ENCODE results near the gene C1D.

C1D gene

GRCh38 chr2:68040078-68040477 is 22.7 kb downstream of the C1D start:
- no peak for DNase-seq (ENCODE audit: low read depth)
- in situ Hi-C loops (cut with HindIII; ENCODE audit: low sequenced_read_pairs), result loop anchor here (25.0 kb wide), 1 partner anchor 1603 kb away; the partner anchor contains the start of gene MEIS1
- H3K4me3 ChIP-seq (ENCODE audit: low read depth, low read length), result no peak overlapping the region
- TF ChIP-seq CTCF (IDR thresholded peaks at IDR 0.05; ENCODE audit: low read depth, low read length, missing control alignments), result no peak

GRCh38 chr2:68039317-68039716 is 23.5 kb downstream of the C1D start:
- no peak for DNase-seq (ENCODE audit: low read depth)
- no peak overlapping the region for H3K4me3 ChIP-seq (ENCODE audit: low read depth, low read length)
- TF ChIP-seq CTCF (IDR thresholded peaks at IDR 0.05; ENCODE audit: low read depth, low read length, missing control alignments), result no peak
- in situ Hi-C loops (cut with HindIII; ENCODE audit: low sequenced_read_pairs), result loop anchor here (25.0 kb wide), 1 partner anchor 1602 kb away; the partner anchor contains the start of gene MEIS1

GRCh38 chr2:68032702-68033101 is 30.1 kb downstream of the C1D start:
- H3K4me3 ChIP-seq (ENCODE audit: low read depth, low read length), result no peak overlapping the region
- in situ Hi-C loops (cut with HindIII; ENCODE audit: low sequenced_read_pairs), result loop anchor here (5.0 to 25.0 kb wide), 2 partner anchors 190 to 1595 kb away; partner anchors contain the start of gene MEIS1
- TF ChIP-seq CTCF (IDR thresholded peaks at IDR 0.05; ENCODE audit: low read depth, low read length, missing control alignments), result no peak
- DNase-seq (ENCODE audit: low read depth), result no peak

GRCh38 chr2:68031542-68032160 is 31.2 kb downstream of the C1D start:
- DNase-seq (ENCODE audit: low read depth), result peak; percentile 59
- in situ Hi-C loops (cut with HindIII; ENCODE audit: low sequenced_read_pairs), result loop anchor here (5.0 to 25.0 kb wide), 2 partner anchors 189 to 1594 kb away; partner anchors contain the start of gene MEIS1
- peak; percentile 33 for TF ChIP-seq CTCF (IDR thresholded peaks at IDR 0.05; ENCODE audit: low read depth, low read length, missing control alignments)
- no peak overlapping the region for H3K4me3 ChIP-seq (ENCODE audit: low read depth, low read length)

- TF ChIP-seq CTCF (IDR thresholded peaks at IDR 0.05; ENCODE audit: low read depth, low read length, missing control alignments), result no peak
- in situ Hi-C loops (cut with HindIII; ENCODE audit: low sequenced_read_pairs), result loop anchor here (5.0 to 25.0 kb wide), 2 partner anchors 189 to 1594 kb away; partner anchors contain the start of gene MEIS1
- H3K4me3 ChIP-seq (ENCODE audit: low read depth, low read length), result no peak overlapping the region
- no peak for DNase-seq (ENCODE audit: low read depth)
Measured at GRCh38 chr2:68031043-68031442, 31.8 kb downstream of the C1D start.

- in situ Hi-C loops (cut with HindIII; ENCODE audit: low sequenced_read_pairs), result loop anchor here (5.0 to 25.0 kb wide), 2 partner anchors 188 to 1593 kb away; partner anchors contain the start of gene MEIS1
- DNase-seq (ENCODE audit: low read depth), result no peak
- no peak for TF ChIP-seq CTCF (IDR thresholded peaks at IDR 0.05; ENCODE audit: low read depth, low read length, missing control alignments)
- no peak overlapping the region for H3K4me3 ChIP-seq (ENCODE audit: low read depth, low read length)
Measured at GRCh38 chr2:68030529-68030928, 32.3 kb downstream of the C1D start.
